Measurements from ENCODE around the gene ARHGAP15. TPM values are rescaled to one million over a fixed set of nuclear protein-coding genes. Genes with fewer than 3 reads are reported as not detected.

The ARHGAP15 gene
- total RNA-seq, 4 donors from 2014 or later, result 7.9 to 32.5 (median 20.7) TPM

- TF ChIP-seq CTCF (IDR thresholded peaks at IDR 0.05; ENCODE audit: low read depth), result no peak
These were observed 685.9 kb downstream of the ARHGAP15 start for GRCh38 chr2:143815082-143815481.

- TF ChIP-seq CTCF (IDR thresholded peaks at IDR 0.05; ENCODE audit: low read depth), result no peak
These were observed 687.7 kb downstream of the ARHGAP15 start for GRCh38 chr2:143816916-143817315.

Small RNA genes lying within 50 kb of the gene (small RNA-seq; reads per million reads assigned to genes)
- gene MTND4LP12, result not detected
